IMR-90 (cell line): ENCODE results near the gene RIOK1. TPM values are rescaled to one million over a fixed set of nuclear protein-coding genes. Genes with fewer than 3 reads are reported as not detected.

Experiments
- ATAC-seq: fragments of 200-7000 bp; cut with Tn5 transposase; 2 replicates; pipeline ENCODE4 v1.9.1; 2020; ENCODE audit warnings: low read depth, mild to moderate bottlenecking, moderate library complexity
- BruUV-seq: library from RNA; stranded (reverse); fragments of 400-500 nt; replicated peaks from 2 replicates; lab custom pipeline; 2021; lab: Mats Ljungman, UMichigan
- CTCF ChIA-PET: fragments of 300-600 bp; formaldehyde crosslinking; extraction: SDS; loops from one replicate; lab custom pipeline; 2021; ENCODE audit warnings: antibody characterized with exemption; lab: Yijun Ruan, JAX
- POLR2A ChIA-PET: fragments of 300-600 bp; sonication (Branson Sonifier 250); formaldehyde crosslinking; loops from one replicate; lab custom pipeline; 2022; ENCODE audit warnings: antibody characterized with exemption; ENCODE audit not compliant: unreplicated experiment; lab: Charles Lee
- DNase-seq: peaks from one replicate; pipeline ENCODE4 v3.0.0; 2013
- H2AFZ ChIP-seq: replicated peaks from 2 replicates; pipeline ENCODE3; 2013; ENCODE audit warnings: low read length, mild to moderate bottlenecking; ENCODE audit not compliant: poor library complexity
- H2AK5ac ChIP-seq: 2 replicates; pipeline ENCODE4 v1.6.1; 2013; ENCODE audit warnings: low read depth, low read length, inconsistent platforms
- H2AK9ac ChIP-seq: replicated peaks from 2 replicates; pipeline ENCODE3; 2013; ENCODE audit warnings: mild to moderate bottlenecking, low read depth, low read length, moderate library complexity; ENCODE audit not compliant: poor library complexity
- H2BK120ac ChIP-seq: 2 replicates; pipeline ENCODE4 v1.6.1; 2013; ENCODE audit warnings: low read depth, low read length, inconsistent platforms
- H2BK15ac ChIP-seq: 3 replicates; pipeline ENCODE4 v1.6.1; 2013; ENCODE audit warnings: low read depth, low read length, inconsistent platforms
- H2BK20ac ChIP-seq: 2 replicates; pipeline ENCODE4 v1.6.1; 2013; ENCODE audit warnings: low read depth, mild to moderate bottlenecking, inconsistent platforms, low read length, moderate library complexity
- H2BK5ac ChIP-seq: 2 replicates; pipeline ENCODE4 v1.6.1; 2013; ENCODE audit warnings: mild to moderate bottlenecking, low read depth, low read length, inconsistent platforms; ENCODE audit not compliant: poor library complexity, severe bottlenecking
- H3K14ac ChIP-seq: replicated peaks from 2 replicates; pipeline ENCODE4 v1.6.1; 2013; ENCODE audit warnings: low read depth, low read length, inconsistent platforms
- H3K18ac ChIP-seq: 2 replicates; pipeline ENCODE4 v1.6.1; 2013; ENCODE audit warnings: low read depth, low read length, control low read depth
- H3K23ac ChIP-seq: 2 replicates; pipeline ENCODE4 v1.6.1; 2013; ENCODE audit warnings: low read depth, low read length, inconsistent platforms
- H3K27ac ChIP-seq: 2 replicates; pipeline ENCODE4 v1.5.1; 2013; ENCODE audit warnings: mild to moderate bottlenecking, control low read depth, low read length; ENCODE audit not compliant: insufficient read depth
- H3K27me3 ChIP-seq: 2 replicates; pipeline ENCODE4 v1.6.1; 2013; ENCODE audit warnings: low read length; ENCODE audit not compliant: control insufficient read depth, insufficient read depth
- H3K36me3 ChIP-seq: 2 replicates; pipeline ENCODE4 v1.6.1; 2013; ENCODE audit warnings: low read length, mixed read lengths; ENCODE audit not compliant: control insufficient read depth, insufficient read depth
- H3K4ac ChIP-seq: 2 replicates; pipeline ENCODE4 v1.6.1; 2013; ENCODE audit warnings: low read depth, low read length, inconsistent platforms
- H3K4me1 ChIP-seq: 2 replicates; pipeline ENCODE4 v1.6.1; 2013; ENCODE audit warnings: low read length, mixed read lengths; ENCODE audit not compliant: control insufficient read depth, insufficient read depth
- H3K4me2 ChIP-seq: 2 replicates; pipeline ENCODE4 v1.6.1; 2013; ENCODE audit warnings: low read depth, mild to moderate bottlenecking, control low read depth, low read length, moderate library complexity
- H3K4me3 ChIP-seq: 2 replicates; pipeline ENCODE4 v1.5.1; 2013; ENCODE audit warnings: low read depth, mild to moderate bottlenecking, control low read depth, low read length, moderate library complexity; ENCODE audit not compliant: insufficient read depth
- H3K56ac ChIP-seq: 2 replicates; pipeline ENCODE4 v1.6.1; 2013; ENCODE audit warnings: low read length, inconsistent platforms; ENCODE audit not compliant: insufficient read depth; ENCODE audit errors: extremely low read depth
- H3K79me1 ChIP-seq, 2 experiments: 2 replicates each; pipeline ENCODE4 v1.6.1; 2013; ENCODE audit warnings: low read length in 2 of 2, inconsistent platforms in 1 of 2, low read depth in 1 of 2
- H3K9ac ChIP-seq: 2 replicates; pipeline ENCODE4 v1.6.1; 2013; ENCODE audit warnings: low read depth, low read length, control low read depth
- H3K9me1 ChIP-seq: 2 replicates; pipeline ENCODE4 v1.6.1; 2013; ENCODE audit warnings: low read length, inconsistent platforms; ENCODE audit not compliant: insufficient read depth
- H3K9me3 ChIP-seq: 2 replicates; pipeline ENCODE4 v1.6.1; 2013; ENCODE audit warnings: low read length; ENCODE audit not compliant: control insufficient read depth, insufficient read depth
- H4K20me1 ChIP-seq: 2 replicates; pipeline ENCODE4 v1.6.1; 2013; ENCODE audit warnings: low read length, inconsistent platforms; ENCODE audit not compliant: insufficient read depth
- H4K5ac ChIP-seq: 2 replicates; pipeline ENCODE4 v1.6.1; 2013; ENCODE audit warnings: mild to moderate bottlenecking, low read depth, low read length, control low read depth
- H4K8ac ChIP-seq, 2 experiments: 2 replicates each; pipeline ENCODE4 v1.6.1; 2013; ENCODE audit warnings: low read depth in 2 of 2, low read length in 2 of 2, control low read depth in 1 of 2, inconsistent platforms in 1 of 2
- H4K91ac ChIP-seq: 2 replicates; pipeline ENCODE4 v1.6.1; 2013; ENCODE audit warnings: low read depth, low read length, inconsistent platforms; ENCODE audit not compliant: insufficient read depth
- BHLHE40 ChIP-seq: fragments of 150-350 bp; IDR thresholded peaks from 2 replicates; pipeline ENCODE4 v1.6.1; 2016; ENCODE audit warnings: mild to moderate bottlenecking, low read depth, low read length
- CEBPB ChIP-seq: IDR thresholded peaks from 2 replicates; pipeline ENCODE4 v1.6.1; 2012; ENCODE audit warnings: low read depth, low read length, improper control_type of control experiment
- CTCF ChIP-seq: conservative IDR thresholded peaks from 2 replicates; pipeline ENCODE4 v1.5.1; 2012; ENCODE audit warnings: mild to moderate bottlenecking, low read depth, low read length, improper control_type of control experiment
- FOS ChIP-seq: fragments of 150-350 bp; IDR thresholded peaks from 2 replicates; pipeline ENCODE4 v1.6.1; 2016; ENCODE audit warnings: low read depth, low read length
- POLR2A ChIP-seq: IDR thresholded peaks from 2 replicates; pipeline ENCODE4 v1.6.1; 2012; ENCODE audit warnings: mild to moderate bottlenecking, low read depth, low read length
- WGBS, 2 experiments: methylation state at CpG; one replicate each; pipeline versions ENCODE4 v1.1.5 to v1.1.7; 2013; ENCODE audit warnings: missing lambda C conversion rate in 2 of 2; ENCODE audit not compliant: insufficient read length in 1 of 2; ENCODE audit errors: extremely low coverage in 2 of 2; 5-methylcytosine and 5-hydroxymethylcytosine counted together
- dilution Hi-C: fragments of 300-500 bp; cut with HindIII; formaldehyde crosslinking; loops from one replicate; pipeline ENCODE4 v1.14.3; 2018; ENCODE audit warnings: low sequenced_read_pairs; ENCODE audit not compliant: unreplicated experiment
- in situ Hi-C: fragments of 300-500 bp; cut with MboI; formaldehyde crosslinking; loops from 3 replicates; pipeline ENCODE4 v1.14.3; 2019; ENCODE audit warnings: low sequenced_read_pairs, inconsistent platforms, mixed read lengths
- intact Hi-C: fragments of 100-400 bp; cut with micrococcal nuclease; formaldehyde crosslinking; loops from 2 replicates; pipeline ENCODE4 v1.10.0; 2022
- polyA plus RNA-seq, 3 experiments: library from polyadenylated mRNA; depleted of rRNA; stranded (reverse); fragments of >200 nt; gene quantifications; 2 replicates each; pipeline ENCODE4 v1.2.3, GENCODE V29; 2012; ENCODE audit warnings: low replicate concordance in 1 of 3
- total RNA-seq: library from RNA; depleted of rRNA; stranded (reverse); fragments of >200 nt; gene quantifications from 2 replicates; pipeline ENCODE4 v1.2.3, GENCODE V29; 2012
- TF ChIP-seq, protein P1 (sequence below): fragments of 150-350 bp; IDR thresholded peaks from 2 replicates; pipeline ENCODE4 v1.6.1; 2017; ENCODE audit warnings: mild to moderate bottlenecking, antibody characterized with exemption, low read length, low read depth

RIOK1 gene
- total and polyA plus RNA-seq, 2 of the 4 experiments (the other 2 are of a cell fraction), result 17.0 to 17.8 TPM

GRCh38 chr6:7414811-7415210, 25.2 kb downstream of the RIOK1 start:
- BruUV-seq, result no TSS peak
- Histone ChIP-seq H3K18ac (peak overlapping the region; percentile 24; the same call in 1 of the 2 replicates), H2AK9ac (no peak overlapping the region), H4K20me1 (0 out of 2 replicates have a peak, but pooled peaks cover 3% of the 10 kb centered on the region), H3K23ac (no peak overlapping the region), H3K9me1 (peaks cover 10% of the 10 kb centered on the region; the same call in 1 of the 2 replicates), H3K4ac (0 out of 2 replicates have a peak overlapping the region, but pooled peaks have one; percentile 4), H3K9ac (no peak overlapping the region), H3K4me1 (peaks cover 11% of the 10 kb centered on the region), H2AK5ac (no peak overlapping the region), H2BK120ac (no peak overlapping the region), H3K79me1 (peaks cover 5 to 6% of the 10 kb centered on the region in 2 experiments; a peak in 1 of 4 replicates), H3K56ac (no peak overlapping the region), H3K14ac (no peak overlapping the region), H3K4me3 (no peak overlapping the region), H4K5ac (peak overlapping the region; percentile 5; the same call in 1 of the 2 replicates), H3K4me2 (peak overlapping the region; percentile 70; the same call in 1 of the 2 replicates), H3K27me3 (no peaks in the 10 kb centered on the region), H3K36me3 (peaks cover 12% of the 10 kb centered on the region), H2BK20ac (peak overlapping the region; percentile 20; the same call in 1 of the 2 replicates), H4K91ac (0 out of 2 replicates have a peak overlapping the region, but pooled peaks have one; percentile 4), H3K9me3 (no peaks in the 10 kb centered on the region), H2BK5ac (peak overlapping the region; percentile 37), H2BK15ac (no peak overlapping the region; the same call in 1 of the 3 replicates), H4K8ac (peak overlapping the region in 1 of 2 experiments; percentile 8; a peak in 1 of 4 replicates), H3K27ac (peak overlapping the region; percentile 34; the same call in 1 of the 2 replicates), H2AFZ (no peak overlapping the region)
- ChIA-PET CTCF (no interaction called here), POLR2A (no interaction called here)
- in situ Hi-C loops, result no loop called here
- 100% methylated on average over 1 of the region's 7 CpGs; no CpG with 5 or more reads in 1 of the 2 experiments for WGBS, 2 experiments
- DNase-seq, result peak; percentile 94
- TF ChIP-seq CEBPB, result peak; percentile 88
- TF ChIP-seq CTCF, result no peak
- TF ChIP-seq, protein P1, sequence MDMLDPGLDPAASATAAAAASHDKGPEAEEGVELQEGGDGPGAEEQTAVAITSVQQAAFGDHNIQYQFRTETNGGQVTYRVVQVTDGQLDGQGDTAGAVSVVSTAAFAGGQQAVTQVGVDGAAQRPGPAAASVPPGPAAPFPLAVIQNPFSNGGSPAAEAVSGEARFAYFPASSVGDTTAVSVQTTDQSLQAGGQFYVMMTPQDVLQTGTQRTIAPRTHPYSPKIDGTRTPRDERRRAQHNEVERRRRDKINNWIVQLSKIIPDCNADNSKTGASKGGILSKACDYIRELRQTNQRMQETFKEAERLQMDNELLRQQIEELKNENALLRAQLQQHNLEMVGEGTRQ, result peak; percentile 97
- TF ChIP-seq BHLHE40, result peak; percentile 44; the same call in 1 of the 2 replicates
- no peak for TF ChIP-seq POLR2A
- TF ChIP-seq FOS, result peak; percentile 37; the same call in 1 of the 2 replicates
- ATAC-seq, result peak; percentile 89
- dilution Hi-C loops, result no loop called here
- intact Hi-C loops, result loop anchor here (5.0 kb wide), 1 partner anchor 192 kb away; no protein-coding TSS in a partner anchor
